Fibroblast of lung (primary cell): ENCODE results near the gene ACOXL.

Source experiments
- CTCF ChIP-seq, 2 donors: IDR thresholded peaks in 1 of 2; conservative IDR thresholded peaks in 1 of 2; 1 replicate in 1 of 2; 2 replicates in 1 of 2; pipeline ENCODE4 v1.5.1; 2011 to 2012; ENCODE audit warnings: low read length in 2 of 2, control low read depth in 1 of 2, inconsistent platforms in 1 of 2, low read depth in 1 of 2, mild to moderate bottlenecking in 1 of 2
- EZH2 ChIP-seq: IDR thresholded peaks from 2 replicates; pipeline ENCODE4 v1.5.1; 2012; ENCODE audit warnings: low read length, control low read depth, mild to moderate bottlenecking; ENCODE audit errors: missing control alignments

GRCh38 chr2:110720547-110720946 is 11.8 kb upstream of the ACOXL start:
- no peak for TF ChIP-seq CTCF (conservative IDR thresholded peaks at IDR 0.05 in 1 of 2, IDR thresholded peaks at IDR 0.05 in 1 of 2; ENCODE audit: low read depth in 1 of 2, low read length in 2 of 2)
- no peak for TF ChIP-seq EZH2
